Activated T-cell treated with anti-CD3 and anti-CD28 coated beads, Interleukin-2, amount 50 U/mL, for 4 hours (primary cell): Measurements from ENCODE around the gene MRPL9. TPM values are rescaled to one million over a fixed set of nuclear protein-coding genes. Genes with fewer than 3 reads are reported as not detected.

ENCODE experiments used
- ATAC-seq, 2 donors: fragments of 200-7000 bp; cut with Tn5 transposase; one replicate each; pipeline ENCODE4 v1.10.0; 2021
- DNase-seq: peaks from one replicate; pipeline ENCODE4 v3.0.0-alpha.2; 2020
- H3K27me3 Mint-ChIP-seq: one replicate; pipeline ENCODE4 v1.8.0; 2021; ENCODE audit warnings: low read depth, mixed read lengths
- H3K36me3 Mint-ChIP-seq: one replicate; pipeline ENCODE4 v1.8.0; 2022; ENCODE audit warnings: mixed read lengths; ENCODE audit not compliant: insufficient read depth
- H3K4me1 Mint-ChIP-seq: one replicate; pipeline ENCODE4 v1.8.0; 2021; ENCODE audit warnings: low read depth, mixed read lengths
- H3K4me3 Mint-ChIP-seq: one replicate; pipeline ENCODE4 v1.8.0; 2021; ENCODE audit warnings: mild to moderate bottlenecking, moderate library complexity, mixed read lengths
- H3K9me3 Mint-ChIP-seq: one replicate; pipeline ENCODE4 v1.8.0; 2021; ENCODE audit warnings: mixed read lengths
- total RNA-seq, 3 donors: library from RNA; stranded (reverse); gene quantifications; one replicate each; pipeline ENCODE4 v1.2.1, GENCODE V29; 2021

MRPL9 gene
- total RNA-seq, 3 donors from 2014 or later, result 156 to 167 (median 163) TPM

DNA sequence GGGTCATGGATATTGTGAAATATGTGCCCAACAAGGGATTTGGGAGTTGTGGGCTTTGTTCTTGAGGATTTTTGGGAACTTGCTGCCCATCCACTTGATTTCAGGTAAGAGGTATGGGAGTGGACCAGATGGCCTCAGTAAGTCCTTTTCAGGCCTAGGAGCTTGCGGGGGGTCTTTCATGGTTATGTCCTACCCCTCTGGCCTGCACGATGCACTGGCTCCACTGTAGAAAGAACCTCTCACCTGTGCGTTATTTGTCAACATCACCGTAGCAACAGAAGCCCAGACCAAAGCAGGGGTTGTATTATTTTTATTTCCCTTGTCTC is 33.4 kb downstream of the MRPL9 start:
- H3K27me3 Mint-ChIP-seq, result peaks cover 58% of the 10 kb centered on the region

GRCh38 chr1:151729157-151729965 is 33.9 kb downstream of the MRPL9 start:
- Mint-ChIP-seq H3K4me1 (no peaks in the 10 kb centered on the region), H3K4me3 (no peak overlapping the region), H3K27me3 (peaks cover 61% of the 10 kb centered on the region), H3K36me3 (no peaks in the 10 kb centered on the region), H3K9me3 (no peaks in the 10 kb centered on the region)
- DNase-seq (no peak), ATAC-seq (no peak)

More for the DNA sequence above, 33.4 kb downstream of the MRPL9 start:
- H3K4me3 Mint-ChIP-seq, result no peak overlapping the region
- H3K36me3 Mint-ChIP-seq, result no peaks in the 10 kb centered on the region
- no peak for DNase-seq
- no peaks in the 10 kb centered on the region for H3K4me1 Mint-ChIP-seq
- ATAC-seq, result no peak
- no peaks in the 10 kb centered on the region for H3K9me3 Mint-ChIP-seq

- ATAC-seq, result no peak
- Mint-ChIP-seq H3K36me3 (no peaks in the 10 kb centered on the region), H3K4me1 (no peaks in the 10 kb centered on the region), H3K4me3 (no peak overlapping the region), H3K9me3 (no peaks in the 10 kb centered on the region), H3K27me3 (peaks cover 69% of the 10 kb centered on the region)
- no peak for DNase-seq
Observed at GRCh38 chr1:151728151-151729054, 34.9 kb downstream of the MRPL9 start.

- Mint-ChIP-seq H3K27me3 (peaks cover 58% of the 10 kb centered on the region), H3K4me1 (peaks cover 20% of the 10 kb centered on the region), H3K4me3 (no peak overlapping the region), H3K9me3 (no peaks in the 10 kb centered on the region), H3K36me3 (no peaks in the 10 kb centered on the region)
- ATAC-seq, result no peak
- no peak for DNase-seq
Observed at GRCh38 chr1:151723726-151724370, 39.4 kb downstream of the MRPL9 start.

GRCh38 chr1:151721788-151722510 is 41.3 kb downstream of the MRPL9 start:
- H3K4me1 Mint-ChIP-seq, result peaks cover 27% of the 10 kb centered on the region
- peak overlapping the region; percentile 78 for H3K4me3 Mint-ChIP-seq
- H3K36me3 Mint-ChIP-seq, result no peaks in the 10 kb centered on the region
- DNase-seq (no peak), ATAC-seq (no peak)
- peaks cover 60% of the 10 kb centered on the region for H3K27me3 Mint-ChIP-seq
- no peaks in the 10 kb centered on the region for H3K9me3 Mint-ChIP-seq

DNA sequence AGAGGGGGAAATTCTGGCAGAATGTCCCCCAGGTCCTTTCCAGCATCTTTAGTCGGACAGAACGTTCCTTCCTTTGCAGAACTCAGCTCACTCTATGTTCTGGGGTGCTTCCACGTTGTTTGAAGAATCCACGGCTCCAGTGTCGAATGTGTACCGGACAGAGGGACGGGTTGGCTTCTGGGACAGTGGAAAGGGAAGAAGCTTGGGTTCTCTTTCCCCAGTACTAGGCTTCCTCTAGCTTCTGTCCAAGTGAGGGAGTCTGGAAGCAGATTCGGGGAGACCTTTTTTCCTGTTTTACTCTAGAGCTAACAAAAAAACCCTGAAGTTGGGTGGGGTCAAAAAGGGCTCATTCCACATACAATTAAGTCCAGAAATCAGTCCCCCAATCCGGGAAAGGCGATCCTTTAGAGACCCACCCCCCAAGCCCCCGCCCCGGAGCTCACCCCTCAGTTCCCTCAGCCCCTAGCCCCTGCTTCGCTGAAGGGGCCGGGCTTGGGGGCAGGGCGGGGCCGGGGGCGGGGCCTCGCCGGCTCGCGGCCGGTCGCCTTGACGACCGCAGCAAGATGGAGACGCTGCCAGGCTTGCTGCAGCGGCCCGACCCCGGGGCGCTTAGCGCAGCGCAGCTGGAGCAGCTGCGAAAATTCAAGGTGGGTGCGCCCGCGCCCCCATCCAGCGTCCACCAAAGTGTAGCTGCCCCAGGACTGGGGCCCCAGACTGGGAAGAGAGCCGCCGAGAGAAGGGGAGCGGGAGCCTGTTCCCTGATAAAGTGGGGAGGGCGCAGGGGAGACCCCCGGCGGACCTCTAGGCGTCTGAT is 42.1 kb downstream of the MRPL9 start, which contains the start of gene RIIAD1:
Gene RIIAD1 (plus strand): TSS at position 549 of the 814 bp plus-strand sequence. CDS start 15 bp downstream, at position 564.
- DNase-seq (peak; percentile 25), ATAC-seq (peak; percentile 91 to 94)
- Mint-ChIP-seq H3K27me3 (peaks cover 58% of the 10 kb centered on the region), H3K4me1 (peaks cover 29% of the 10 kb centered on the region), H3K9me3 (no peaks in the 10 kb centered on the region), H3K36me3 (no peaks in the 10 kb centered on the region), H3K4me3 (peak within 1 kb of the TSS; percentile 78)

- no peak for ATAC-seq
- no peak for DNase-seq
- no peaks in the 10 kb centered on the region for H3K9me3 Mint-ChIP-seq
Observed at GRCh38 chr1:151720554-151720953, 42.7 kb downstream of the MRPL9 start.

DNA sequence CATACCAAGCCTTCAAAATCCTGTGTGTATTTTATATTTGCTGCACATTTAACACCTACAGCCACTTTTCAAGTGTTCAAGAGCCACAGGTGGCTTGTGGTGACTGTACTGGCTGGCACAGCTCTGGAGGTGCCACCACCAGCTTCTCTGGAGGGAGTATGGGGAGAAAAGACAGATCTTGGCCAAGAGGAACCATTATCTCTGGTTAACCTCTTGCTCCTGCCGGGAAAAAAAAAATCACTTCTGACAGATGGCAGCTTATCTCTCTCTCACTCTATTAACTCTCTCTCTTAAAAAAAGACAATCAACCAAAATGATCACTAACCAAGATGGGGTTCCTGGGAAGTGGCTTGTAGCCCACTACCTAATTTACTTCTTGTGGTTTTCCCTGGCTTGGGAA is 43.2 kb downstream of the MRPL9 start:
- no peaks in the 10 kb centered on the region for H3K36me3 Mint-ChIP-seq
- H3K27me3 Mint-ChIP-seq, result peaks cover 58% of the 10 kb centered on the region
- ATAC-seq, result no peak
- DNase-seq, result no peak
- H3K9me3 Mint-ChIP-seq, result no peaks in the 10 kb centered on the region
- no peak overlapping the region for H3K4me3 Mint-ChIP-seq
- peaks cover 29% of the 10 kb centered on the region for H3K4me1 Mint-ChIP-seq

More at GRCh38 chr1:151720554-151720953, 42.7 kb downstream of the MRPL9 start:
- Mint-ChIP-seq H3K4me3 (peak overlapping the region; percentile 72), H3K27me3 (peaks cover 58% of the 10 kb centered on the region), H3K4me1 (peaks cover 29% of the 10 kb centered on the region), H3K36me3 (no peaks in the 10 kb centered on the region)

DNA sequence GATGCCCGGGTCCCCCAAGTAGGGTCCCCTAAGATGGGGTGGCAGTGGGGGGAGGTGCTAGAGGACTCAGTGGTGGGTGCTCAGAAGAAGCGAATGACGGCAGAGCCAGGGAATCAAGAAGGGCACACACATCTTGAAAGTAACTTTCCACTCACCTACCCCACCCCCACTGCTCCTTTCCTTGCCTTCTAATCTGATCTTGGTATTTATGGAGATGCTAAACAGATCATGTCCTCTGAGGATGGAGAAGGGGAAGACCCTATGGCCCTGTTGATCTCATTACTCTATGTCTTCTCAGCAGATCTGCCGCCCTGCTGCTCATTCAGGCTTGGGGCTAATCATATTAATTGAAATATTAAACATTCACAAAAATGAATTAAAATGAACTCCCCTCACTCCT is 44.6 kb downstream of the MRPL9 start:
- DNase-seq, result no peak
- H3K9me3 Mint-ChIP-seq, result no peaks in the 10 kb centered on the region
- H3K4me3 Mint-ChIP-seq, result no peak overlapping the region

GRCh38 chr1:151718011-151718431 is 45.3 kb downstream of the MRPL9 start:
- Mint-ChIP-seq H3K4me3 (no peak overlapping the region), H3K4me1 (peaks cover 29% of the 10 kb centered on the region), H3K9me3 (no peaks in the 10 kb centered on the region), H3K36me3 (no peaks in the 10 kb centered on the region), H3K27me3 (peaks cover 55% of the 10 kb centered on the region)
- ATAC-seq (no peak), DNase-seq (no peak)

More for the DNA sequence above, 44.6 kb downstream of the MRPL9 start:
- Mint-ChIP-seq H3K4me1 (peaks cover 29% of the 10 kb centered on the region), H3K36me3 (no peaks in the 10 kb centered on the region), H3K27me3 (peaks cover 54% of the 10 kb centered on the region)
- no peak for ATAC-seq

DNA sequence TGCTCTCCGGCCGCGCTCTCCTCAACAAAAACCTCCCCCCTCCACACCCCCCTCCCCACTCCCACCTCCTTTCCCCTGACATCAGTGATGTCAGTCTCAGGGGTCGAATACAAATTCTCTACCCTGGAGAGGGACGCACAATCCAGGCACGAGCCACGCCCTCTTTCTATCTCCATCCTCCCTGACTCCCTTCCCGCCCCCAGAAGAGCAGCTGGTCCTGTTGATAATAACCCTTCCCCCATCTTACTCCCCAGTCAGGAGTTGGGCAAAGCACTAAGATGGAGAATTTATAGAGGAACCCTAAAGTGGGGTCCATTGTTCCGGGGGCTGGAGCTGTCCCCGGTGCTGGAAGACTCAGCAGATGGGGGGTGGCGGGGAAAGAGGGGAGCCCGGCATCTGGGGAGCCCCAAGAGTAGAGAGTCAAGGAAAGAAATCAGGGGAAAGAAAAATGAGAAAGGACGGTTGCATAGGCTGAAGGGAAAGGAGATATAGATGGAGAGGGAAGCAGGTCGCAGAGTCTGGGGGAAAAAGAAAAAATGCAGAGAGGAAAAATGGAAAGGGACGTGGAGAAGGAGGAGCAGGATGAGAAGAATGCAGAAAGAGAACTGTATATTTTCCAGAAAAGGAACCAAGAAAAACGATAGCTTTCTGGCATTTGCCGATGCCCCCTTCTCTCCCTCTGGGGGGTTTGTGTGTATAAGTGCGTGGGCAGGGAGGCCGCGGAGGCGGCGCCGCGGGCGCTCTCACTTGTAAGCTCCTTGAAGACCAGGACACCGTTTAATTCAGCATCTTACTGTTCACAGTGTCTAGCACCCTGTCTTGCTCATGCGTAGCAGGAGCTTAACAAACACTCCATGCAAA is 46.3 kb downstream of the MRPL9 start, which contains the start of gene CELF3:
Gene CELF3 (minus strand): TSS at position 33 of the 861 bp plus-strand sequence. CDS start 783 bp downstream, outside the sequence.
- Mint-ChIP-seq H3K4me1 (peaks cover 27% of the 10 kb centered on the region), H3K4me3 (no peak within 1 kb of the TSS), H3K9me3 (no peaks in the 10 kb centered on the region), H3K27me3 (peaks cover 51% of the 10 kb centered on the region), H3K36me3 (no peaks in the 10 kb centered on the region)
- DNase-seq (no peak), ATAC-seq (no peak)

DNA sequence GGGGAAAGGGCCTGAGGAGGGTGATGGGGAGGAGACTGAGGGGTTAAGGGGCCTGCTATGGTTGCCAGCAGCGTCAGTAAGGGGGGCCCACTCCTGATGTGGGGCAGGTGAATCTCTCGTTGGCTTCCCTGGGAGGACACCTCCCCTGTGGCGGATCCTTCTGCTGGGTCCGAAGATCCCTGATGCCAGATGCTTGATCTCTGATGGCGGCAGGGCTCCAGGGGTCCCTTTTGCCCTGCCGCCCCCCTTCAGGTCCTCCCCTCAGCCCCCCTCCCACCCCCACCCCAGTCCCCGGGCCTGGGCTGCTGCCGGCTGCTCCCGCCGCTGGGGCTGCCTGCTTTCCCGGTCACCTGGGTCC is 46.9 kb downstream of the MRPL9 start:
- Mint-ChIP-seq H3K4me1 (peaks cover 21% of the 10 kb centered on the region), H3K36me3 (no peaks in the 10 kb centered on the region), H3K4me3 (no peak overlapping the region), H3K9me3 (no peaks in the 10 kb centered on the region), H3K27me3 (peaks cover 50% of the 10 kb centered on the region)
- no peak for ATAC-seq
- no peak for DNase-seq
